ENCODE results near the gene SEMA4D.

The SEMA4D gene

DNA sequence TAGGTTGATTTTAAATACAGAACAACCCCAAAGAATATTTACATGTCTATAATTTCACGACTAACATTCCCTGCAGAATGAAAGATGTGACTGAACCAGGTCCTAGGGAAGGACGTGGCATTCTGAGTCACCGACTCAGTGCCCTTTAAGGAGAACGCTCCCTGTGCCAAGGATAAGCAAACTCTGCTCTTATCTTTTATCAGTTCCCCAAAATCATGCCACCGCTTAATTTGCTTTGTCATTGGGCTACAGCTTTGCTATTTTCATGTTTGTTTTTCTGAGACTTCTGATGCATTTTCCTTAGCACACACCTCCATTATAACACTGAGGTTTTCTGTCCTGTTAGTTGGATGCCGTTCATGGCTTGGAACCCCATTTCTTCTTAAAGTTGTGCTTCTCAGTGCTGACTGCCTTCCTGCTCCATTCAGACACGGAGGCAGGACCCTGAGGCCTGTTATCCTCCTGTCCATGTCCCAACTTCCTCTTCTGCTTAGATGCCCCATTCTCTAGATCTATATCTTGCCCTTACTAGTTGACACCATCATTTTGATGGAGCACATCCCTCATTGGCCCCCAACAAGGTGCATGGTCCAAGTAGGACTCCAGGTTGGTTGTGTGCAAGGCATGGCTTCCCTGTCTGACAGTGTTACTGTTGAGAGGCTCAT, 11.2 kb upstream of the SEMA4D start:
- DNase-seq (ENCODE audit: low read depth, low spot score): no peak
- TF ChIP-seq, protein P1, sequence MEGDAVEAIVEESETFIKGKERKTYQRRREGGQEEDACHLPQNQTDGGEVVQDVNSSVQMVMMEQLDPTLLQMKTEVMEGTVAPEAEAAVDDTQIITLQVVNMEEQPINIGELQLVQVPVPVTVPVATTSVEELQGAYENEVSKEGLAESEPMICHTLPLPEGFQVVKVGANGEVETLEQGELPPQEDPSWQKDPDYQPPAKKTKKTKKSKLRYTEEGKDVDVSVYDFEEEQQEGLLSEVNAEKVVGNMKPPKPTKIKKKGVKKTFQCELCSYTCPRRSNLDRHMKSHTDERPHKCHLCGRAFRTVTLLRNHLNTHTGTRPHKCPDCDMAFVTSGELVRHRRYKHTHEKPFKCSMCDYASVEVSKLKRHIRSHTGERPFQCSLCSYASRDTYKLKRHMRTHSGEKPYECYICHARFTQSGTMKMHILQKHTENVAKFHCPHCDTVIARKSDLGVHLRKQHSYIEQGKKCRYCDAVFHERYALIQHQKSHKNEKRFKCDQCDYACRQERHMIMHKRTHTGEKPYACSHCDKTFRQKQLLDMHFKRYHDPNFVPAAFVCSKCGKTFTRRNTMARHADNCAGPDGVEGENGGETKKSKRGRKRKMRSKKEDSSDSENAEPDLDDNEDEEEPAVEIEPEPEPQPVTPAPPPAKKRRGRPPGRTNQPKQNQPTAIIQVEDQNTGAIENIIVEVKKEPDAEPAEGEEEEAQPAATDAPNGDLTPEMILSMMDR (IDR thresholded peaks at IDR 0.05; ENCODE audit: insufficient read depth, low read length, missing control alignments): no peak
- ChIA-PET CTCF (no interaction called here), POLR2A (no interaction called here)
- H3K4me3 ChIP-seq (ENCODE audit: low read depth, low read length): no peak overlapping the region

DNA sequence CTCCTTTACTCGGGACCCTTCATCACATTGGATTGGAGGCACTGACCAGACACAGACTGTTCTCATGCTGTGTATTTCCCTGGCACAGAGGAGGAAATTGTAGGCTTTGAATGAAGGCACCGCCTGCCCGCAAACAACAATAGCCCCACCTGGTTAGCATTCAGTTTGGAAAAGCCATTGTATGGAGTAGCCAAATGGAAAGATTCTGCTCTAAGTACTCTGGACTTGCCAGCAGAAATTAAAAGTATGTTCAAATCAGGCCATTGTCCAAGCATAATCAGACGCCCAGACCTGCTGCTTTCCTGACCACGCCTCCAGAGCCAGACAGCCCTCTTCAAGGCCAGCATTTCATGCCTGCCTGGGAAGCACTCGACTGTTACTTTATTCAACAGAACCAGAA, 8.0 kb upstream of the SEMA4D start:
- POLR2A ChIA-PET: no interaction called here
- DNase-seq (ENCODE audit: low read depth, low spot score): no peak
- H3K4me3 ChIP-seq (ENCODE audit: low read depth, low read length): no peak overlapping the region
- CTCF ChIA-PET: no interaction called here
- TF ChIP-seq, protein P1 (IDR thresholded peaks at IDR 0.05; ENCODE audit: insufficient read depth, low read length, missing control alignments): no peak

DNA sequence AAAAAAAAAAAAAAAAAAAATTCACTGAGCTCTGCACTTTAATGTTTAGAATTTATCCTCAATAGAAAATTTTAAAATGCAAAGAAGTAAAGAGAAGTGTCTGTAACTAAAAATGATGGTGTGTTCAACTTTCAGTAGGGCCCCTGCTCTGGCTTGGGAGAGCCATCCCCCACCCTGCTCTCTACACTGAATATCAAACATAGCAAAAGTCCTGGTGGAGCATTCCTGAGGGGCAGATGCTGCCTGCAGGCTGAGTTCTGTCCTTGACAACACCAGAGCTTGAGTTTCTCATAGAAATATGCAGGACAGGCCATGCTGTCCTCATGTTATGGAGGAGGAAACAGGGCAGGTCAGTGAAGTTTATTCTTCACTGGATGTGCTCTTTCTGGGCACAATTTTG, 7.1 kb upstream of the SEMA4D start:
- CTCF ChIA-PET: no interaction called here
- no peak overlapping the region for H3K4me3 ChIP-seq (ENCODE audit: low read depth, low read length)
- TF ChIP-seq, protein P1 (IDR thresholded peaks at IDR 0.05; ENCODE audit: insufficient read depth, low read length, missing control alignments): no peak
- POLR2A ChIA-PET: no interaction called here
- DNase-seq (ENCODE audit: low read depth, low spot score): no peak

DNA sequence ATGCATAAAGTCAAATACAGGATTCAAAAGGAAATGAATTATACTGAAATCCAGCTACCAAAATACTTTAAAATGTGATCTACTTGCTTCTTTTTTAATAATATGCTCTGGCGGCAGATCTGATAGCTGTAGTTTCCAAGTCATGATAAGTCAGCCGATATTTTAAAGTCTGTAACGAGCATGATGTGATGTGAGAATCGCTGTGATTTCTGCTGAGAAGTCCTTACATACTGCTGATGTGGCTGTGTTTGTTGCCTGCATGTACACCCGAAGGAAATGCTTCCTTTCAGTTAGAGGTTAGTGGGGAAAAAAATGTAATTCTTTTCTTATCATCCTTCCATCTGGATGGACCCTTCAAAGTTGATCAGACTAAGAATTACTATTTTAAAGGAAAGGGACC, 4.8 kb upstream of the SEMA4D start:
- H3K4me3 ChIP-seq (ENCODE audit: low read depth, low read length): no peak overlapping the region
- ChIA-PET CTCF (no interaction called here), POLR2A (no interaction called here)
- TF ChIP-seq, protein P1 (IDR thresholded peaks at IDR 0.05; ENCODE audit: insufficient read depth, low read length, missing control alignments): no peak
- no peak for DNase-seq (ENCODE audit: low read depth, low spot score)

DNA sequence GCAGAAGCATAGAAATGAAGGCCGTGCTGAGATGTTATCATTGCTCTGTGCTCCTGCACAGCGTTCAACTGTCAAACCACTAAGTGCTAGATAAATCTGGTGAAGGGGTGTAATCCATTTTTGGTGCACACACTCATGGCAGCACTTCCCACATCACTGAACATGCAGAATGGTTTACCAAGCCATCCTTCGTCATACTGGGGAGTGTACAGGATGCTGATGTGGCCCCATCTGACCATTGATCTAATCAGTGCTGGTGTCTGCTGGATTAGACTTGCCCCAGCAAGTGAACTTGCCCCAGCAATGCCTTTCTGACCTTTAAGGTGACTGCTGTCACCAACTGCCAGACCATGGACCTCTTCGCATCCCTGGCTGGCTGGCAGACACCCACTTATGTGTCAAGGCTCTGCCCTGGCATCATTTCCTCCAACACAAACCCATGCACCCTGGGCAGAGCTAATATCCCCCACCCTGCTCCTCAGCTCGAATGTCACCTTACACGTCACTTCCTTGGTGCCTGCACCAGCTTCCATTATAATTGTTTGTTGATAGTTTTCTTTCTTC, 4.2 kb upstream of the SEMA4D start:
- ChIA-PET POLR2A (no interaction called here), CTCF (interaction anchor here (0.6 kb wide), 1 partner anchor 126 kb away, joined by 4 read pairs; no protein-coding TSS in a partner anchor)
- TF ChIP-seq, protein P1 (IDR thresholded peaks at IDR 0.05; ENCODE audit: insufficient read depth, low read length, missing control alignments): no peak
- H3K4me3 ChIP-seq (ENCODE audit: low read depth, low read length): no peak overlapping the region
- DNase-seq (ENCODE audit: low read depth, low spot score): no peak

DNA sequence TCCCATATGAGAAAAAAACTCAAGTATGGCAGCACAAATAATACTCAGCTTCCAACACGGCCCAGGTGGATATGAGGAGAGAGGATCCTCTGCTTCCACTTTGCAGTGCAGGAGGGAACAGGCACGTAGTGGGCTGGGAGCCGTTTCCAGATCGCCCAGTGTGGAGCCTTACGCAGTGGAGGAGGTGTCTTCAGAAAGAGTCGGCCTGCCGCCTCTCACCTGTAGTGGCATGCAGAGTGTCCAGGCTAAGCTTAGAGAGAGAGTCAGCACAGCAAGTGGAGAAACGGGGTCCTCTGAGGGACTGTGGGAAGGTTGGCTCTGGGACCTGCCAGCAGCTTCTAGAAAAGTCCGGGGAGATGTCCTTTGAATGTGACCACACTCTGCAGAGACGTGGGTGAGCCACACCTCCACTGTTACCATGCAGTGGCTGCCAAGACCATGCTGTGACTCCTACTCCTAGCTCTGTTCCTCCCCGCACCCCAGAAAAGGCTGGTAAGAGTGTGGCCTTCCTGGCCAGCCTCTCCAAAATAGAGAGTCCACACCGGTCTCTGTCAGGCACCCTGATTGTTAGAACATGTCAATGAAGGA, 3.5 kb upstream of the SEMA4D start:
- TF ChIP-seq, protein P1 (IDR thresholded peaks at IDR 0.05; ENCODE audit: insufficient read depth, low read length, missing control alignments): no peak
- CTCF ChIA-PET: interaction anchor here (0.6 kb wide), 1 partner anchor 125 kb away, joined by 4 read pairs; no protein-coding TSS in a partner anchor
- no peak for DNase-seq (ENCODE audit: low read depth, low spot score)
- H3K4me3 ChIP-seq (ENCODE audit: low read depth, low read length): no peak overlapping the region
- POLR2A ChIA-PET: no interaction called here
